ACC112 (cell line): ENCODE measurements around the gene ULK3.

Experiments used
- H2AFZ ChIP-seq: fragments of 200-600 bp; sonication (generic); one replicate; pipeline ENCODE4 v1.6.0; 2017; ENCODE audit warnings: antibody characterized with exemption, low read length; ENCODE audit not compliant: unreplicated experiment
- H3K27ac ChIP-seq: fragments of 200-600 bp; sonication (generic); 2 replicates; pipeline ENCODE4 v1.5.1; 2014; ENCODE audit warnings: low read depth, mild to moderate bottlenecking, antibody characterized with exemption, low read length, moderate library complexity
- H3K27me3 ChIP-seq: fragments of 200-600 bp; sonication (generic); 2 replicates; pipeline ENCODE4 v1.6.1; 2014; ENCODE audit warnings: mild to moderate bottlenecking, antibody characterized with exemption, low read length, moderate library complexity, mixed read lengths; ENCODE audit not compliant: insufficient read depth
- H3K36me3 ChIP-seq: fragments of 200-600 bp; sonication (generic); 2 replicates; pipeline ENCODE4 v1.6.1; 2016; ENCODE audit warnings: mild to moderate bottlenecking, antibody characterized with exemption, low read length, moderate library complexity, mixed read lengths; ENCODE audit not compliant: insufficient read depth
- H3K4me1 ChIP-seq: fragments of 200-600 bp; sonication (generic); one replicate; pipeline ENCODE4 v1.6.1; 2016; ENCODE audit warnings: low read length, mixed read lengths; ENCODE audit not compliant: insufficient read depth, unreplicated experiment, control insufficient read depth
- H3K4me3 ChIP-seq: fragments of 200-600 bp; sonication (generic); 2 replicates; pipeline ENCODE4 v1.5.1; 2014; ENCODE audit warnings: mild to moderate bottlenecking, low read depth, low read length
- H3K79me2 ChIP-seq: fragments of 200-600 bp; sonication (generic); one replicate; pipeline ENCODE4 v1.6.0; 2016; ENCODE audit warnings: low read length; ENCODE audit not compliant: control insufficient read depth, unreplicated experiment, insufficient read depth

ULK3 gene

DNA sequence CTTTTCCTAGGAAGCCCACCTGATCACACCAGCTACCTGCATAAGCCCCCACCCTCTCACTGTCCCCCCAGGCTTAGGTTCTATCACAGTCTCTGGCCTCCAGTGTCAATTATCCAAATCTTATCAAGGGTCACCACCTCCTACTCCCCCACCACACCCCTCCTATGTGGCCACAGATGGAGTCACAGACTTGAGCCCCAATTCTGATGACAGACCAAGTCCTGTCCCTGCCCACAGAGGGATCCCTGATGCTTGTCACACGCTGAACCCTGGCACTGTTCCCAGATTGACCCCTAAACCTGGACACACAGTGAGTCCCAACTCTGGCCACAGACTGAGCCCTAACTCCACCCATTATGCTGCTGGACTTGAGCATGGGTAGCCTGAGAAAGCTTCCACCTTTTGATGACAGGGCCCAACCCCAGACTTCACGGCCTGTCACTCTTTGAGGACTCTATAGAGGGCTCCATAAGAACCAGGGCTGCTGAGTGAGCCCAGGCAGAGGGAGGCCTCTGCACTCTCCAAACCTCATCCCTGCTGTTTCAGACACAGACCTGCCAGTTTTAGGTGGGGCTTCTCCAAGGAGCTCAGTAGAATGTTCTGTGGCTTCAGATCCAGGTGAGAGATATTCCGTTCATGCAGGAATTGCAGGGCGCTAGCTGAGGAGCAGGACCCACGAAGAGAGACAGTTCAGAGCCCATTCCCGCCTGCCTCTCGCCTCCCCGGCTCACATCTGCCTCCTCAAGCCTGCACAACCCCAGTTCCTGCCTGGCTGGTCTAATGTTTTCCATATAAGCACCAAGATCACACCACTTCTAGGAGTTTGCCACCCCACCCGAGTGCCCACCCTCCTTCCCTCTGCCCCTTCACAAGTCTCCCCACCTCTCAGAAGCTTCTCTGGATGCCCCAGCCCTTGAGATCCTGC, 1.8 kb downstream of the ULK3 start:
- no peak overlapping the region for H2AFZ ChIP-seq
- H3K4me3 ChIP-seq: no peak overlapping the region; the same call in 1 of the 2 replicates
- no peaks in the 10 kb centered on the region for H3K36me3 ChIP-seq
- no peaks in the 10 kb centered on the region for H3K27me3 ChIP-seq
- H3K79me2 ChIP-seq: peaks cover 6% of the 10 kb centered on the region
- no peak overlapping the region for H3K27ac ChIP-seq
- peaks cover 13% of the 10 kb centered on the region for H3K4me1 ChIP-seq

DNA sequence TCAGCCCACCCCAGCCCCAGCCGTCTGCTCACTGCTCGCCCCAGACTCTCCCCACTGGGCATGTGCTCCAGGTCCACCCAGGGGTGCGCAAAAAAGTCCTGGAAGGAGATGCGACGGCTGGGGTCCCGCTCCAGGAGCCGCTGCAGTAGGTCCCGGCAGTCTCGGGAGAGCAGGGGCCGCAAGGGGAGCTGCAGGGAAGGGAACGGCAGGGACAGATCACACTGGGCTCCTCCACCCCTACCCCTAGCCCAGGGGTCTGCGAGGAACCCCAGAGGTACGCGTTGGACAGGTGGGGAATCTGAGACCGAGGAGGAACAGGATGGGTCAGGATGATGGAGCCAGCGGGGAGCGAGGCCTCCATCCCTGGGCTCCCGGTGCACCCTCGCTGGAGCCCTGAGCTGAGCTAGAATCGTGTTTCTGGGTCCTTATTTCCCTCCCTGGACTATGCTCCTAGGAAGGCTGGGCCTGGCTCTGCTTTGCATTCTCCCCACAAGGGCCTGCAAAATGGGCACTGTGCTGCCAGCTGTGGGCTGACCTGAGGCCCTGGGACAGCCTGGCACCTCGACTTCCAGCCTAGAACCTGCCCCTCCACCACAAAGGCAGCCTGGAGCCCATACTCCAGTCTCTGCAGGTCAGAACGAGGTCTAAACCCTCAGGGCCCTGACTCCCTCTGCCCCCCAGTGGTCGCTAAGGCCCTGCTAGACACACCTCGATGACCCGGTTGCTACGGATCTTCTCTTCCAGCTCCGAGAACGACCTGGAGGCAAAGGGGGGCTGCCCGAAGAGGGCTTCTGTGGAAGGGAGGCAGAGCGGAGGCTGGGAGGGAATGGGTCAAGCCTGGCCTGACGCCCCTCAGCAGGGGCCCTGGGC, 3.2 kb downstream of the ULK3 start:
- H3K36me3 ChIP-seq: no peaks in the 10 kb centered on the region
- no peak overlapping the region for H2AFZ ChIP-seq
- no peak overlapping the region for H3K27ac ChIP-seq
- no peak overlapping the region for H3K4me3 ChIP-seq
- peaks cover 13% of the 10 kb centered on the region for H3K4me1 ChIP-seq
- no peaks in the 10 kb centered on the region for H3K27me3 ChIP-seq
- peaks cover 6% of the 10 kb centered on the region for H3K79me2 ChIP-seq

DNA sequence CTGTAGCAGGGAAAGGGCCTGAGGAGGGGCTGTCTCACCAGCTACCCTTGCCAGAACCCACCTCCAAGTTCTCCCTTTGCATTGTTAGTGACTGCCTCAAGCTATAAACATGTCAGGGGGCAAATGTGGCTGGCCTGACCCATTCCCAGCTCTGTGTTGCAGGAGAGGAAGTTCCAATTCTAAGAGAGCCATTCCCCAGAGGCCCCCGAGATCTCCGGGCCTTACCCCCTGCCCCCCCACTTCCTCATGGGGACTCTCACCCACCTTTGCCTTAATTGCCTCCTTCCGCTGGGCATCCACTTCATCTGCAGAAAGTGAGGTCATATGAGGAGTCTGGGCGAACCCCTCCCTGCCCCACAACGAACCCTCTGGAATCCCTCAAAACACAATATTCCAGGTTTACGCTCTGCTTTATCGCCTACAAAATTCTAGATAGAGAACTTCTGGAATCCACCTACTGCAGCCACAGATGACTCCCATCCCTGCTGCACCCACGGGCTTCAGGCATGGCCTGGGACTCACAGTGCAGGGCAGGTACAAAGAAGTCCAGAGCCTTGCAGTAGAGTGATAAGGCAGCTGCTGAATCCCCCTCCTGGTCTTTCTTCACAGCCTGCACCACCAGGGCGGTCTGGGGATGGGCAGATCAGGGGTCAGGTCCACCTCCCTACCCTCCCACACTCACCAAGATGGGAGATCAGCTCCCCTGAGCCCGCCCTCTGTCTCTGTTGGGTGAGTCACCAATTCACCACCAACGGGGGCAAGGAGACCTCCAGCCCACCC, 4.0 kb downstream of the ULK3 start:
- Histone ChIP-seq H3K79me2 (peaks cover 6% of the 10 kb centered on the region), H3K4me3 (no peak overlapping the region), H3K4me1 (peaks cover 13% of the 10 kb centered on the region), H3K27me3 (no peaks in the 10 kb centered on the region), H2AFZ (no peak overlapping the region), H3K36me3 (no peaks in the 10 kb centered on the region), H3K27ac (no peak overlapping the region)

DNA sequence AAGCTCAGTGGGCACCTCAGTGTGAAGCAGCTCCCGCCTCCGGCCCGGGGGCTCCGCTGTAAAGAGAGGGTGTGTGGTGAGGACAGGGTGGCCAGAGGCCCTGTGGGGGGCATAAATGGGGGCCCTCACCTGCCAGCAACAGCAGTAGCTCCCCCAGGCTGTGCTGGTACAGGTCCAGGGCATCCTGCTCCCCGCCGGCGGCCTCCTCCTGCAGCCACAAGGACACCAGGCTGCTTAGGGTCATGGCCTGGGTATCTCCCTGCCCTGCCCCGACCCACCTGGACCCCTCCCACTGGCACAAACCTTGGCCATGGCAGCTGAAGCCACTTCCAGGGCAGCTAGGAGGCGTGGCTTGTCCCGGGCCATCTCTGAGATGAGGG, 4.8 kb downstream of the ULK3 start:
- no peak overlapping the region for H3K27ac ChIP-seq

DNA sequence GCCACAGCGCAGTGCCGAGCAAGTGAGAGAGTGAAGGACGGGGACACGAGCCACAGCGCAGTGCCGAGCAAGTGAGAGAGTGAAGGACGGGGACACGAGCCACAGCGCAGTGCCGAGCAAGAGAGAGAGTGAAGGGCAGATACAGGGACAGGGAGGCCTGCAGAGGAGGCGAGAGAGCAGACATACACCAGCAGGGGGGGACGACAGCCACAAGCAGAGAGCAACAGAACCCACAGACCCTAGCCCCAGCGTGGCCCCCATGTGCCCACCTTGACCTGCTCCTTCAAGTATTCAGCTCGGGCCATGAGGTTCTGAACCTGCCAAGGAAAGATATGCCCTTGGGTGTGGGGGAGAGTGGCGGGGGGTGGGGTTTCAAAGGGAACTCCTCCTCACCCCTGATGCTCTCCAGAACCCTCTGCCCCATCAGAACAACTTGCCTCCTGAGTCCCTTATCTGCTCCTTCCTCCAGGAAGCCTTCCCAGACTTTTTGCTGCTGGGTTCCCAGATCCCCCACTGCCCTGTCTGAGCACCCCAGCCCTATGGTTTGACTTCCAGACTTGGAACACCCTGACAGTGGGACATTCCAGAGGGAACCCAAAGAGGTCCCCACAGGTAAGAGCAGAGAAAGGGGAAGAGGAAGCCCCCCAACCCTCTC, 5.3 kb downstream of the ULK3 start:
- no peak overlapping the region for H2AFZ ChIP-seq
- H3K4me1 ChIP-seq: peaks cover 6% of the 10 kb centered on the region
- no peaks in the 10 kb centered on the region for H3K27me3 ChIP-seq
- peaks cover 6% of the 10 kb centered on the region for H3K79me2 ChIP-seq
- no peak overlapping the region for H3K4me3 ChIP-seq
- no peaks in the 10 kb centered on the region for H3K36me3 ChIP-seq
- H3K27ac ChIP-seq: no peak overlapping the region

More for the DNA sequence above, 4.8 kb downstream of the ULK3 start:
- H2AFZ ChIP-seq: no peak overlapping the region
- peaks cover 6% of the 10 kb centered on the region for H3K79me2 ChIP-seq
- H3K4me3 ChIP-seq: no peak overlapping the region
- peaks cover 6% of the 10 kb centered on the region for H3K4me1 ChIP-seq
- H3K27me3 ChIP-seq: no peaks in the 10 kb centered on the region
- H3K36me3 ChIP-seq: no peaks in the 10 kb centered on the region

DNA sequence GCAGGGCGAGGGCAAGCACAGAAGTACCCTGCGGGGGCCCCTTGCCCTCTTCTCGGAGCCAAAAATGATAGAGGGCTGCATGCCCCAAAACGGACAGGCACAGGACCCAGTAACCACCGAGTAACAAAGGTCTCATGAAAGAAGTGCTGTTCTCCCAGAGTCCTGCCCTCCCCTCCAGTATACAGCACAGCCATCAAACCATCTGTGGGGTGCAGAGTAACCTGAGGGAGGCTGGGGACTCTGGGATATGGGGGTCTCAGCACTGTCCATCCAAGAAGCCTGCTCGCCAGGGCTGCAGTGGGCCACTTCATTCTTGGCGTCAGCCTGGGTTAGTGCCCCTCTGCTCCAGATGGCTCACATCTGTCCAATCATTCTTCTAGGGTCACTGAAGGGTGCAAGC, 6.1 kb downstream of the ULK3 start:
- no peak overlapping the region for H2AFZ ChIP-seq
- H3K79me2 ChIP-seq: peaks cover 2% of the 10 kb centered on the region
- H3K4me1 ChIP-seq: peaks cover 2% of the 10 kb centered on the region
- H3K27me3 ChIP-seq: no peaks in the 10 kb centered on the region
- H3K36me3 ChIP-seq: no peaks in the 10 kb centered on the region
- no peak overlapping the region for H3K27ac ChIP-seq
- H3K4me3 ChIP-seq: no peak overlapping the region

DNA sequence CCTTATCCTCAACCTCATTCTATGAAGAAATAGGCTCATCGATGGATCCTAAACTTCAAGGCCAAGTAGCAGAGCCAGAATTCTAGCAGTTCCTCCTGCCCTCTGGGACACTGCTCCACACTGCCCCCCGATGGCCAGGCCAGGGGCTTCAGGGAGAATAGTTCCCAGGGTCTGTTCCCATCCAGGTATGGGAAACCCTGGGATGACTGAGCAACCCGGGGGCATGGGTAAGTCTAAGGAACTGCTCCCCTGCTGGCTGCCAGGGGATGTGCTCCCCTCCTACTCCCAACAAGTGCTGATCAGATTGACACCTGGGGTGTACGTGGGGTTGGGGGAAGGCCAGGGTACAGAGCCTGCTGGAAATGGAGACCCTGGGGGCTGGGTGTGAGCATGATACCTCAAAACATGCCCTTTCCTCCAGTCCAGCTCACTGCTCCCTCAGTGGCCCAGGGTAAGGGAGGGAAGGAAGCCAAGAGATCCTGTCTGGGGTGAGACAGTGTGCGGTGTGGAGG, 7.6 kb downstream of the ULK3 start:
- Histone ChIP-seq H3K4me1 (no peaks in the 10 kb centered on the region), H3K79me2 (no peaks in the 10 kb centered on the region), H3K27me3 (no peaks in the 10 kb centered on the region), H2AFZ (no peak overlapping the region), H3K27ac (no peak overlapping the region), H3K4me3 (no peak overlapping the region), H3K36me3 (no peaks in the 10 kb centered on the region)

DNA sequence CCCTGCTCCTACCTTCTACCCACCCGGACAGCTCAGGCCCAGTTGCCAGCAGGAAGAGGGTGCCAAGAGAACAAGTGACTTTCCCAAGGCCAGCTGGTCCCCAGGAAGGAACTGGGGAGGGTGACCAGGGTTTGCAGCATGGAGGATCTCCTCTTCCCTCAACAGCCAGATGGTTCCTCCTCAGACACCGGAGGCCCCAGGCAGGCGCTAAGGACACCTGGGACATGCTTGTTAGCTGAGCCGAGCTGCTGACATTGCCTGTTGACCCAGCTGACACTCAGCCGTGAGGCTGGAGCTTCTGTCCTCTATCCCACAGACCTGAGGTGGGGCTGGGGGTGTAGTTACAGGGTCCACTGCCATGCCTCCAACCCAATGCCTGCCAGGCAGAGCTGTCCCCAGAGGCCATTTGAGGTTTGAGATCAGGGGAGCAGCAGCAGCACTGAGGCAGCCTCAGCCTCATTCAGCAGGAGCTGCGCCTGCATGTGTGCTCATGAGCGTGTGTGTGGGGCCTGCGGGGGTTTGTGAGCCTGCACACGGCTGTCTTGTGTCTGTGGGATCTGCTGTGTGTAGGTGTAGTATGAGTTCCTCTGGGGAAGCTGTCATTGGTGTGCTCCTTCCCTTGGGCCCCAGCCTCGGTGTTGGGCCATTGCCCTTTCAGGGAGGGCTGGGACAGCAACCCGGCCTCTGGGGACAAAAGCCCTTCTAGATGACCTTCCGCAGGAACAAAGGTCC, 9.4 kb downstream of the ULK3 start:
- Histone ChIP-seq H3K4me3 (no peak overlapping the region), H3K27ac (no peak overlapping the region), H3K36me3 (no peaks in the 10 kb centered on the region), H3K4me1 (peaks cover 6% of the 10 kb centered on the region), H3K79me2 (no peaks in the 10 kb centered on the region), H2AFZ (no peak overlapping the region), H3K27me3 (0 out of 2 replicates have a peak, but pooled peaks cover 7% of the 10 kb centered on the region)

DNA sequence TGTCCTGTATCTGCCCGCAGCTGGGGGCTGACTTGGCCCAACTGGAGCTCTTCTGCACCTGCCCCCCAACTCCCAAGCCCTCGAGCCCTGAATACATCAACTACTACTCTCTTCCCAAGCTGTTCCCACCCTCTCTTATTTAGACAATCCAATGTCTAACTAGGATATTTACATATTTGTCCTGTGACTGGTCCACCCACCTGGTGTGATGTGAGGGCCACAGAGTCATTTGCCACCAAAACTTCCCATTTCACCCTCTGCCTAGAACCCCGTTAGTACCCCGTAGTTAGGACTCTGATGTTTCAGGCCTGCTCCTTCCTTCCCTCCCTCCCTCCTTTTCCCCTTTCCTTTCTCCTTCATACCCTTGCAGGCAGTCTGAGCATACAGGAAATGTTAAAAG, 10.1 kb downstream of the ULK3 start:
- Histone ChIP-seq H3K27ac (no peak overlapping the region), H2AFZ (no peak overlapping the region), H3K79me2 (no peaks in the 10 kb centered on the region), H3K36me3 (no peaks in the 10 kb centered on the region), H3K4me1 (peaks cover 6% of the 10 kb centered on the region), H3K4me3 (no peak overlapping the region), H3K27me3 (peaks cover 14% of the 10 kb centered on the region)
